A204.1 (cell line): Measurements from ENCODE around the gene PCDHGB5.
"Not testable (repeated sequence)": the region's sequence is repeated elsewhere in the genome, so short reads cannot be mapped to it uniquely, and the experiment has no call there.

Experiments
- FAIRE-seq: peaks from 2 replicates; lab custom pipeline; 2012; peaks lifted over from hg19 to GRCh38; lab: Jason Lieb, UNC

The PCDHGB5 gene

GRCh38 chr5:141412854-141413539, 15.2 kb downstream of the PCDHGB5 start, which contains the start of gene PCDHGA10:
Gene PCDHGA10, plus strand, starts transcription at chr5:141412987. Its CDS starts 189 bp downstream, at chr5:141413176.
- peak; percentile 58 for FAIRE-seq

DNA sequence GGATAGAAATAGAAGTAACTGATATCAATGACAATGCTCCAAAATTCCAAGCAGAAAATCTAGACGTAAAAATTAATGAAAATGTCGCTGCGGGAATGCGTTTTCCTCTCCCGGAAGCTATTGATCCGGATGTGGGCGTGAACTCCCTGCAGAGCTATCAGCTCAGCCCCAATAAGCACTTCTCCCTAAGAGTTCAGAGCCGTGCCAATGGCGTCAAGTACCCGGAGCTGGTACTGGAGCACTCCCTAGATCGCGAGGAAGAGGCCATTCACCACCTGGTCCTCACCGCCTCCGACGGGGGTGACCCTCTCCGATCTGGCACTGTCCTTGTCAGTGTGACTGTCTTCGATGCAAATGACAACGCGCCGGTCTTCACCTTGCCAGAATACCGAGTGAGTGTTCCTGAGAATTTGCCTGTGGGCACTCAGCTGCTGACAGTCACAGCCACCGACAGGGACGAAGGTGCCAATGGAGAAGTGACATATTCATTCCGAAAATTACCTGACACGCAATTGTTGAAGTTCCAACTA, 15.9 kb downstream of the PCDHGB5 start:
- FAIRE-seq = no peak

DNA sequence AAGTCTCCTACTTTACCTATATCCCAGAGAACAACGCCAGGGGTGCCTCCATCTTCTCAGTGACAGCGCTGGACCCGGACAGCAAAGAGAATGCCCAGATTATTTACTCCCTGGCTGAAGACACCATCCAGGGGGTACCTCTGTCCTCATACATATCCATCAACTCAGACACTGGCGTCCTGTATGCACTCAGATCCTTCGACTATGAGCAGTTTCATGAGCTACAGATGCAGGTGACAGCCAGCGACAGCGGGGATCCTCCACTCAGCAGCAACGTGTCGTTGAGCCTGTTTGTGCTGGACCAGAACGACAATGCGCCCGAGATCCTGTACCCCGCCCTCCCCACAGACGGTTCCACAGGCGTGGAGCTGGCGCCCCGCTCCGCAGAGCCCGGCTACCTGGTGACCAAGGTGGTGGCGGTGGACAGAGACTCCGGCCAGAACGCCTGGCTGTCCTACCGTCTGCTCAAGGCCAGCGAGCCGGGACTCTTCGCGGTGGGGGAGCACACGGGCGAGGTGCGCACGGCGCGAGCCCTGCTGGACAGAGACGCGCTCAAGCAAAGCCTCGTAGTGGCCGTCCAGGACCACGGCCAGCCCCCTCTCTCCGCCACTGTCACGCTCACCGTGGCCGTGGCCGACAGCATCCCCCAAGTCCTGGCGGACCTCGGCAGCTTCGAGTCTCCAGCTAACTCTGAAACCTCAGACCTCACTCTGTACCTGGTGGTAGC, 17.0 kb downstream of the PCDHGB5 start:
- FAIRE-seq = not testable (repeated sequence)

GRCh38 chr5:141415275-141415618, 17.5 kb downstream of the PCDHGB5 start:
- FAIRE-seq = not testable (repeated sequence)

DNA sequence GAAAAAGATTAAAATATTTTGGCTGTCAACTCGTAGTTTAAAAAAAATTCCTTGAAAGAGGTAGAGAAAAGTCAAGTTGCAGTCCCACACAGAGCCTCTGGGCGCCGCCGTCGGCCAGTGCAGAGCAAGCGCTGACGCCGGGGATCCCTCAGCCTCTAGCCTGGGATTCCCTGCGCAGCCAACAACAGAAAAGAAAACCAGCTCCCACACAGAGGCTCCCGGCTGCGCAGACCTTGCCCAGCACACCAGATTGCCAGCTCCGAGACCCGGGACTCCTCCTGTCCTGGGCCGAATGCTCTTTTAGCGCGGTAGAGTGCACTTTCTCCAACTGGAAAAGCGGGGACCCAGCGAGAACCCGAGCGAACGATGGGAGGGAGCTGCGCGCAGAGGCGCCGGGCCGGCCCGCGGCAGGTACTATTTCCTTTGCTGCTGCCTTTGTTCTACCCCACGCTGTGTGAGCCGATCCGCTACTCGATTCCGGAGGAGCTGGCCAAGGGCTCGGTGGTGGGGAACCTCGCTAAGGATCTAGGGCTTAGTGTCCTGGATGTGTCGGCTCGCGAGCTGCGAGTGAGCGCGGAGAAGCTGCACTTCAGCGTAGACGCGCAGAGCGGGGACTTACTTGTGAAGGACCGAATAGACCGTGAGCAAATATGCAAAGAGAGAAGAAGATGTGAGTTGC, 19.9 kb downstream of the PCDHGB5 start, which contains the start of gene PCDHGB7:
Gene PCDHGB7 (plus strand): TSS at position 184 of the 679 bp plus-strand sequence. CDS start 183 bp downstream, at position 367.
- not testable (repeated sequence) for FAIRE-seq

DNA sequence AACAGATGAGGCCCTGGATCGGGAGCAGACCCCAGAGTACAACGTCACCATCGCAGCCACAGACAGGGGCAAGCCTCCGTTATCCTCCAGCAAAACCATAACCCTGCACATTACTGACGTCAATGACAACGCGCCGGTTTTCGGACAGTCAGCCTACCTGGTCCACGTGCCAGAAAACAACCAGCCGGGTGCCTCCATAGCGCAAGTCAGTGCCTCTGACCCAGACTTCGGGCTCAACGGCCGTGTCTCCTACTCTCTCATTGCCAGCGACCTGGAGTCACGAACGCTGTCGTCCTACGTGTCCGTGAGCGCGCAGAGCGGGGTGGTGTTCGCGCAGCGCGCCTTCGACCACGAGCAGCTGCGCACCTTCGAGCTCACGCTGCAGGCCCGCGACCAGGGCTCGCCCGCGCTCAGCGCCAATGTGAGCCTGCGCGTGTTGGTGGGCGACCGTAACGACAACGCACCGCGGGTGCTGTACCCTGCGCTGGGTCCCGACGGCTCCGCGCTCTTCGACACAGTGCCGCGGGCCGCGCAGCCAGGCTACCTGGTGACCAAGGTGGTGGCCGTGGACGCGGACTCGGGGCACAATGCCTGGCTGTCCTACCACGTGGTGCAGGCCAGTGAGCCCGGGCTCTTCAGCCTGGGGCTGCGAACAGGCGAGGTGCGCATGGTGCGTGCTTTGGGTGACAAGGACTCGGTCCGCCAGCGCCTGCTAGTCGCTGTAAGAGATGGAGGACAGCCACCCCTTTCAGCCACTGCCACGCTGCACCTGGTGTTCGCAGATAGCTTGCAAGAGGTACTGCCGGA, 21.5 kb downstream of the PCDHGB5 start:
- no peak for FAIRE-seq

DNA sequence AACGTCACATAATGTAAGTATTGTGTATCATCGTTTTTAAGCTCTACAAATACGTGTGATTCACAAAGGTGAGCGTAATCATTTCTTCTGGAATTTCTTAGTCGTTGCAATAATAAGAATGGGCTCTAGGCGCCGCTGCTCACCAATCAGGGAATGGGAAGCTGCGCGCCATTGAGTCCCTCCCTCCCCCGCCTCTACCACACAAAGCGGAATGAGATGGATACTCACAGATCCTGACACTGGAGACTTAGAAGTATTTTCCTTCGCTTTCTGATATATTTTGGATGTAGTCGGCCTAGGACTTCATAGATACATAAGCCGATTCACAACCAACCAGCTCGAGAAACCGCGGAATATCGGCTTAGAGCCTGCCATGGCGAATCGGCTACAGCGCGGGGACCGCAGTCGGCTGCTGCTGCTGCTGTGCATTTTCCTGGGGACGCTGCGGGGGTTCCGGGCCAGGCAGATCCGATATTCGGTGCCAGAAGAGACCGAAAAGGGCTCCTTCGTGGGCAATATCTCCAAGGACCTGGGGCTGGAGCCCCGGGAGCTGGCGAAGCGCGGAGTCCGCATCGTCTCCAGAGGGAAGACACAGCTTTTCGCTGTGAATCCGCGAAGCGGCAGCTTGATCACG, 23.2 kb downstream of the PCDHGB5 start, which contains the start of gene PCDHGA11:
Gene PCDHGA11 (plus strand): TSS at position 197 of the 634 bp plus-strand sequence. CDS start 177 bp downstream, at position 374.
- FAIRE-seq = peak; percentile 48

- no peak for FAIRE-seq
These were observed 23.7 kb downstream of the PCDHGB5 start for GRCh38 chr5:141421489-141421855.

DNA sequence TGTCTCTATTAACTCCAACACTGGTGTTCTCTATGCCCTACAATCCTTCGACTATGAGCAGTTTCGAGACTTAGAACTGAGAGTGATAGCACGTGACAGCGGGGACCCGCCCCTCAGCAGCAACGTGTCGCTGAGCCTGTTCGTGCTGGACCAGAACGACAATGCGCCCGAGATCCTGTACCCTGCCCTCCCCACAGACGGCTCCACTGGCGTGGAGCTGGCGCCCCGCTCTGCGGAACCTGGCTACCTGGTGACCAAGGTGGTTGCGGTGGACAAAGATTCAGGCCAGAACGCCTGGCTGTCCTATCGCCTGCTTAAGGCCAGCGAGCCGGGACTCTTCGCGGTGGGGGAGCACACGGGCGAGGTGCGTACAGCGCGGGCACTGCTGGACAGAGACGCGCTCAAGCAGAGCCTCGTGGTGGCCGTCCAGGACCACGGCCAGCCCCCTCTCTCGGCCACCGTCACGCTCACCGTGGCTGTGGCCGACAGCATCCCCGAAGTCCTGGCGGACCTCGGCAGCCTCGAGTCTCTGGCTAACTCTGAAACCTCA, 25.1 kb downstream of the PCDHGB5 start:
- no peak for FAIRE-seq

GRCh38 chr5:141427783-141428426, 30.2 kb downstream of the PCDHGB5 start:
- no peak for FAIRE-seq

- FAIRE-seq = no peak
These were observed 32.8 kb downstream of the PCDHGB5 start, which contains the start of gene PCDHGA12 for GRCh38 chr5:141430332-141431113. Gene PCDHGA12, plus strand, starts transcription at chr5:141430507. Its CDS starts 253 bp downstream, at chr5:141430760.

- FAIRE-seq = no peak
These were observed 33.5 kb downstream of the PCDHGB5 start for GRCh38 chr5:141431286-141431685.

DNA sequence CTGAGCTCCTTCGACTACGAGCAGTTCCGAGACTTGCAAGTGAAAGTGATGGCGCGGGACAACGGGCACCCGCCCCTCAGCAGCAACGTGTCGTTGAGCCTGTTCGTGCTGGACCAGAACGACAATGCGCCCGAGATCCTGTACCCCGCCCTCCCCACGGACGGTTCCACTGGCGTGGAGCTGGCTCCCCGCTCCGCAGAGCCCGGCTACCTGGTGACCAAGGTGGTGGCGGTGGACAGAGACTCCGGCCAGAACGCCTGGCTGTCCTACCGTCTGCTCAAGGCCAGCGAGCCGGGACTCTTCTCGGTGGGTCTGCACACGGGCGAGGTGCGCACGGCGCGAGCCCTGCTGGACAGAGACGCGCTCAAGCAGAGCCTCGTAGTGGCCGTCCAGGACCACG, 34.6 kb downstream of the PCDHGB5 start:
- FAIRE-seq = not testable (repeated sequence)

- not testable (repeated sequence) for FAIRE-seq
These were observed 35.0 kb downstream of the PCDHGB5 start for GRCh38 chr5:141432726-141433125.

DNA sequence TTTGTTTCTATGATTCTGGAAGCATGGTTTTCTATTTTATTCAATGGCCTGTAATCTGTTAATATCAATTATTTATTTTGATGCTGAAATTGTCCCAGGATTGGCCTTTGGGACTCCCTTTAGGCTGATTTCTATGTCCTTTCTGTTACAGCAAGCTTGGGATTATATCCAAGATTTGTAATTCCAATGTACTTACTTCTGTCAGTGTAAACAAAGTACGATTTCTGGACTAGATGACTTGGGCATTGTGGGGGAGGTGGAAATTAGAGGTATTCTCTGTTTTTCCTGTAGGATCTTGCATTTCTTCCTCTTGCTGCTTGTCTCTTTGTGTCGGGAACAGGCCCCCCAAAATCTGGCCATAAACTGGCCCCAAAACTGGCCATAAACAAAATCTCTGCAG, 36.3 kb downstream of the PCDHGB5 start:
- no peak for FAIRE-seq

DNA sequence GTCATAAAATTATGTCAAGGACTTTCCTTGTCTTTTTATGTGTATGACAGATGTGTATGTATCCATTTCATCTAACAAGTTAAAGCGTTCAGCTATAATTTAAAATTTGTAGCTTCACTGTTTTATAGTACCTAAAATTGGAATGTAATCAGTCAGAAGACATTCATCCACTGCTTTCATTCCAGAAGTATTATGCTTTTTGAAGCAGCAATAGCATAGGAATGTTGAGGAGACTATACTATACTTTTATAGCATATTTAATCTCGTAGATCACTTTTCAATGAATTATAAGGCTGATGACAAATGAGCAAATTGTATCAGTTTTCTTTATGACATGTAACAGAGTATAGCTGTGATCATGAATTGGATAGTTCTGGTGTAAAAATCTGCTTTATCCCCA, 39.5 kb downstream of the PCDHGB5 start:
- FAIRE-seq = no peak

GRCh38 chr5:141439411-141440141, 41.8 kb downstream of the PCDHGB5 start:
- FAIRE-seq = no peak

DNA sequence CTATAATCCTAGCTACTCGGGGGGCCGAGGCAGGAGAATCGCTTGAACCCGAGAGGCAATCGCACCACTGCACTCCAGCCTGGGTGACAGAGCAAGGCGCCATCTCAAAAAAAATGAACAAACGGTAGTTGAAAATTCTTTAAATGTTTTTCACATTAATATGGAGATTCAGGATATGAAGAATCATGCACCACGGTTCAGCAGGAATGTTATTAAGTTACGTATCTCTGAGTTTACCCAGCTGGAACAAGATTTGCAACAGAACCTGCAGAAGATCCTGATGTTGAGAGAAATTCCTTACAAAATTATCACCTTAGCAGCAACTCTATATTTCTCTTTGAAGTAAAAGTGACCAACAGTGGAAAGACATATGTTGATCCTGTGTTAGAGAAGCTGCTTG, 42.6 kb downstream of the PCDHGB5 start:
- FAIRE-seq = no peak
